ENCODE data around the gene GLT1D1.

The GLT1D1 gene

GRCh38 chr12:128814411-128815261 is 38.6 kb upstream of the GLT1D1 start:
- Histone ChIP-seq H3K36me3 (ENCODE audit: insufficient read depth, low read length) (peaks cover 16% of the 10 kb centered on the region), H3K4me3 (ENCODE audit: low read length) (no peak overlapping the region), H3K27me3 (ENCODE audit: control insufficient read depth, insufficient read depth, low read length) (no peaks in the 10 kb centered on the region), H3K4me2 (ENCODE audit: low read length) (no peak overlapping the region), H3K9me3 (replicated peaks; ENCODE audit: low read length) (no peaks in the 10 kb centered on the region), H3K4me1 (ENCODE audit: control insufficient read depth, insufficient read depth, low read length) (peaks cover 92% of the 10 kb centered on the region), H3K9ac (ENCODE audit: low read depth, low read length) (no peak overlapping the region)

DNA sequence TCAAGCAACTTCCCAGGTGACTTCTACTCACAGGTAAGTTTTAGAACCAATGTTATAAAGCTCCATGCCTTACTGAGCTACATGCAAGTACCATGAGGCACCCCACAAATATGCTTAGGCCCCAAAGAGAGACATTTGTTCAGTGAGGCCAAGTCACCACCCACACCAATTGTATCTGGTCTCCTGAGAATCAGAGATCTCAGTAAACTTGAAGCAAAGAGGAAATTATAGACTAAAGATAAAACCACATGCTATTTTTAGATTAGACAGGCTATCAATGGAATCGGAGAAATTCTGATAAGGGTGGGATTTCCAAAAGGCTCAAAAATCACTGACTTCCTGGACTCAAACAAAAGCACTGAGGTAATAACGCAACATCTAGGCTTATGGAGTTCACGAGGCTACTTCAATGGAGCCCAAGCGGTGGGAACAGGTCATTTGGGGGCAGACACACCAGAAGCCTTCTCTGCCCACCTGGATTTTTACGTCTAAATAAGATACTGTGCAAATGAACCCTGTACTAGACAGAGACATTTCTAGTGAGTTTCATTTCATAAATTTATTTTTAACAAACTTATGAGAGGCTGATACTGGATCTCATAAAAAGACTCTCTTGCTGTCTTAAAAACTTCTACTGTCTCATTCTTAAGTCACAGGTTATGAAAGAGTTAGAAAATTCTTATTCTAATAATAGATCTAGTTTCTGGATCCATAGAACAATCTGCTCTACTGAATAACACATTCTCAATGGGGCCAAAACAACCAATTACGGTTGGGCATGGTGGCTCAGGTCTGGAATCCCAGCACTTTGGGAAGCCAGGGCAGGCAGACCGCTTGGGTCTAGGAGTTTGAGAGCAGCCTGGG is 37.3 kb upstream of the GLT1D1 start:
- Histone ChIP-seq H3K4me1 (ENCODE audit: control insufficient read depth, insufficient read depth, low read length) (peaks cover 92% of the 10 kb centered on the region), H3K27me3 (ENCODE audit: control insufficient read depth, insufficient read depth, low read length) (no peaks in the 10 kb centered on the region), H3K4me2 (ENCODE audit: low read length) (peak overlapping the region; percentile 10), H3K4me3 (ENCODE audit: low read length) (no peak overlapping the region), H3K9me3 (replicated peaks; ENCODE audit: low read length) (no peaks in the 10 kb centered on the region), H3K36me3 (ENCODE audit: insufficient read depth, low read length) (peaks cover 19% of the 10 kb centered on the region), H3K9ac (ENCODE audit: low read depth, low read length) (peak overlapping the region; percentile 79)

DNA sequence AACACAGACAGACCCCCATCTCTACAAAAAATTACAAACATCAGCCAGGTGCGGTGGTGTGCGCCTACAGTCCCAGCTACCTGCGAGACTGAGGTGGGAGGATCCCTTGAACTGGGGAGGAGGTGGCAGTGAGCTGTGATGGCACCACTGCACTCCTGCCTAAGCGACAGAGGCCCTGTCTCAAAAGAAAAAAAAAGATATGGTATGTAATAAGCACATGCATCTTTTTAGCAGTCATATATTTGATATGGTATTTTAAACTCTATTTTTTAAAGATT is 36.7 kb upstream of the GLT1D1 start:
- Histone ChIP-seq H3K36me3 (ENCODE audit: insufficient read depth, low read length) (peaks cover 24% of the 10 kb centered on the region), H3K4me1 (ENCODE audit: control insufficient read depth, insufficient read depth, low read length) (peaks cover 89% of the 10 kb centered on the region), H3K4me2 (ENCODE audit: low read length) (peak overlapping the region; percentile 10), H3K9me3 (replicated peaks; ENCODE audit: low read length) (no peaks in the 10 kb centered on the region), H3K4me3 (ENCODE audit: low read length) (no peak overlapping the region), H3K9ac (ENCODE audit: low read depth, low read length) (peak overlapping the region; percentile 79), H3K27me3 (ENCODE audit: control insufficient read depth, insufficient read depth, low read length) (no peaks in the 10 kb centered on the region)

- Histone ChIP-seq H3K9me3 (replicated peaks; ENCODE audit: low read length) (no peaks in the 10 kb centered on the region), H3K27me3 (ENCODE audit: control insufficient read depth, insufficient read depth, low read length) (no peaks in the 10 kb centered on the region), H3K4me1 (ENCODE audit: control insufficient read depth, insufficient read depth, low read length) (peaks cover 90% of the 10 kb centered on the region), H3K9ac (ENCODE audit: low read depth, low read length) (peak overlapping the region; percentile 79), H3K4me2 (ENCODE audit: low read length) (peak overlapping the region; percentile 70), H3K36me3 (ENCODE audit: insufficient read depth, low read length) (peaks cover 20% of the 10 kb centered on the region), H3K4me3 (ENCODE audit: low read length) (peak overlapping the region; percentile 44)
Measured at GRCh38 chr12:128817111-128818015, 35.9 kb upstream of the GLT1D1 start.

DNA sequence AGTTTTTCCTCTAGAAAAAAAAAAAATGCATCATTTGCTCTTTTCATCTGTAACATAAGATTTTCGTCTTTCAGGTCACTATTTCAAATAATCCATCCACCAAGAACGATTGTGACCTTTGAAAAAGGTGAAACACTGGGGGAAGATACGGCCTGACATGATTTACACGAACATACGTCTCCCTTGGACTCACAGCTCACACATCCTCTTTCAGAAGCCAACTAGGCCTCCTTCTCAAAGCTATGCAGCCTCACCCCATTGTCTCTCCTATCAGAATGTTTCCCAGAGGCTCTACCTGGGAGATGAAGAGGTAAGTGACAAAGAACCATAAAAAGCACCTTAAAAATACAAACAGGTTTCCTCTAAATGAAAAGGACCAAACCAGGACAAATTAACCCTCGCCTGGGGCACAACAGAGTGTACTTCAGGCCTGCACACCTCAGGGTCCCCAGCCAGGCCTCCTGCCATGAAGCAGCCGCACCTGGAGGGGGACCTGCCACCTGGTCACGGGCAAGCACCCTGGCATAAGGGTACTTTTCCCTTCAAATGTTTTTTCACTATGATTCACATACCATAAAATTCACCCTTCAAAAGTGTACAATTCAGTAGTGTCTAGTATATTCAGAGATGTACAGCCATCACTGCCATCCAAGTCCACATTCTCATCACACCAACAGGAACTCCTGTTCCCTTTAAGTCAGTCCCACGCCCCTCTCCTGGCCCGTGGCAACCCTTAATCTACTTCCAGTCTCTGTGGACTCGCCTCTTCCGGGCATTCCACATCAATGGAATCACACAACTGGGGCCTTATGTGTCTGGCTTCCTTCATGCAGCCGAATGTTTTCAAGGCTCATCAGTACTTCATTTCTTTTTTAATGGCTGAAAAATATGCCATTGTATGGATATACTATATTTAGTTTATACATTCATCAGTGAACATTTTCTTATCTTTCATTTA is 34.9 kb upstream of the GLT1D1 start:
- H3K4me1 ChIP-seq (ENCODE audit: control insufficient read depth, insufficient read depth, low read length), result peaks cover 82% of the 10 kb centered on the region
- H3K9ac ChIP-seq (ENCODE audit: low read depth, low read length), result peak overlapping the region; percentile 79
- peaks cover 20% of the 10 kb centered on the region for H3K36me3 ChIP-seq (ENCODE audit: insufficient read depth, low read length)
- no peaks in the 10 kb centered on the region for H3K9me3 ChIP-seq (replicated peaks; ENCODE audit: low read length)
- H3K4me2 ChIP-seq (ENCODE audit: low read length), result peak overlapping the region; percentile 70
- no peaks in the 10 kb centered on the region for H3K27me3 ChIP-seq (ENCODE audit: control insufficient read depth, insufficient read depth, low read length)
- H3K4me3 ChIP-seq (ENCODE audit: low read length), result peak overlapping the region; percentile 44

- no peaks in the 10 kb centered on the region for H3K9me3 ChIP-seq (replicated peaks; ENCODE audit: low read length)
- H3K27me3 ChIP-seq (ENCODE audit: control insufficient read depth, insufficient read depth, low read length), result no peaks in the 10 kb centered on the region
- H3K4me1 ChIP-seq (ENCODE audit: control insufficient read depth, insufficient read depth, low read length), result peaks cover 73% of the 10 kb centered on the region
- H3K4me2 ChIP-seq (ENCODE audit: low read length), result peak overlapping the region; percentile 6
- H3K4me3 ChIP-seq (ENCODE audit: low read length), result no peak overlapping the region
- H3K36me3 ChIP-seq (ENCODE audit: insufficient read depth, low read length), result peaks cover 15% of the 10 kb centered on the region
- H3K9ac ChIP-seq (ENCODE audit: low read depth, low read length), result peak overlapping the region; percentile 6
Measured at GRCh38 chr12:128819293-128820144, 33.8 kb upstream of the GLT1D1 start.

DNA sequence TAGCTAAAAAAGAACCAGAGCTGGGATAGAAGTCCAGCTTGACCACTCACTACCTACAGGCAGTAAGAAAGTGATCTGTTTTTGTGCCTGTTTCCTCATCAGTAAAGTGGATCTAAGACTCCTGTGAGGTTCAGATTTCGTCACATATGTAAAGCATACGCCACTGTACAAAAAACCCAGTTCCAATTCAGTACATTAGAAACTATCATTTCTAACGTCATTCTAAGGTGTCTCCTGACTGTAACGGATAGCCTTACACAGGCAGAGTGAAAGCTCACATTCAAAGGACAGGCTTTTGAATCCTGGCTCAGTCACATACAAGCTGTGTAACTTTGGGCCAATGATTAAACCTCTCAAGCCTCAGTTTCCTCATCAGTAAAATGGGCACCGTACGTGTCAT is 33.0 kb upstream of the GLT1D1 start:
- Histone ChIP-seq H3K9ac (ENCODE audit: low read depth, low read length) (no peak overlapping the region), H3K4me3 (ENCODE audit: low read length) (no peak overlapping the region), H3K9me3 (replicated peaks; ENCODE audit: low read length) (no peaks in the 10 kb centered on the region), H3K4me2 (ENCODE audit: low read length) (peak overlapping the region; percentile 6), H3K36me3 (ENCODE audit: insufficient read depth, low read length) (peaks cover 11% of the 10 kb centered on the region), H3K4me1 (ENCODE audit: control insufficient read depth, insufficient read depth, low read length) (peaks cover 75% of the 10 kb centered on the region), H3K27me3 (ENCODE audit: control insufficient read depth, insufficient read depth, low read length) (no peaks in the 10 kb centered on the region)

DNA sequence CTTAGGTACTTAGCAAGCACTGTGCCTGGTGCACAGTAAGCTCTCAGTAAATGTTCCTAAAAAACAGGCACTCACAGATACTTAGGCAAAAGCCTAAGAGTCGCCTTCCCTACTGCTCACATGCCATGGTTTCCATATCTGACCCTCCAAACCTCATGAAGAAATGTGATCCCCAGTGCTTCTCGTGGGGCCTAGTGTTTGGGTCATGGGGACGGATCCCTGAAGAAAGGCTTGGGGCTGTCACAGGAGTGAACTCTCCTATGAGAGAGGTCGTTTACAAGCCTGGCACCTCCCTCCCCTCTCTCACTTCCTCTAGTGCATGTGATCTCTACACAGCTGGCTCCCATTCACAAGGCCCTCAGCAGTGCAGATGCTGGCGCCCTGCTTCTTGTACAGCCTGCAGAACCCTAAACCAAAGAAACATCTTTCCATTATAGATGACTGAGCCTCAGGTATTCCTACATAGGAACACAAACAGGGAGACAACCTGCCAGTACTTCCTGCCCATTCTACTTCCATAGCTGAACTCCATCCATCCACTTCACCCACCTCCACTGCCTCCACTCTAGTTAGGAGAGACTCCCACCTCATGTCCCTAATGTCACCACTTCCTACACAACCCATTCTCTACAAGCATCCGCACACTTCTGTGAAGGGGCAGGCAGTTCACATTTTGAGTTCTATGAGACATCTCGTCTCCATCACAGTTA is 32.4 kb upstream of the GLT1D1 start:
- peaks cover 11% of the 10 kb centered on the region for H3K36me3 ChIP-seq (ENCODE audit: insufficient read depth, low read length)
- H3K9ac ChIP-seq (ENCODE audit: low read depth, low read length), result no peak overlapping the region
- peak overlapping the region; percentile 25 for H3K4me3 ChIP-seq (ENCODE audit: low read length)
- H3K4me2 ChIP-seq (ENCODE audit: low read length), result no peak overlapping the region
- H3K27me3 ChIP-seq (ENCODE audit: control insufficient read depth, insufficient read depth, low read length), result no peaks in the 10 kb centered on the region
- peaks cover 70% of the 10 kb centered on the region for H3K4me1 ChIP-seq (ENCODE audit: control insufficient read depth, insufficient read depth, low read length)
- H3K9me3 ChIP-seq (replicated peaks; ENCODE audit: low read length), result no peaks in the 10 kb centered on the region

GRCh38 chr12:128823216-128823915 is 29.9 kb upstream of the GLT1D1 start:
- Histone ChIP-seq H3K4me1 (ENCODE audit: control insufficient read depth, insufficient read depth, low read length) (peaks cover 45% of the 10 kb centered on the region), H3K4me2 (ENCODE audit: low read length) (peak overlapping the region; percentile 94), H3K36me3 (ENCODE audit: insufficient read depth, low read length) (peaks cover 11% of the 10 kb centered on the region), H3K27me3 (ENCODE audit: control insufficient read depth, insufficient read depth, low read length) (no peaks in the 10 kb centered on the region), H3K4me3 (ENCODE audit: low read length) (peak overlapping the region; percentile 93), H3K9me3 (replicated peaks; ENCODE audit: low read length) (no peaks in the 10 kb centered on the region), H3K9ac (ENCODE audit: low read depth, low read length) (peak overlapping the region; percentile 94)

All from skeletal muscle satellite cell (primary cell).